NCI-H524 treated with DMSO at 0.1 percent for 48 hours (cell line): ENCODE measurements around the gene CDK1.

Experiments used
- DNase-seq: peaks from one replicate; lab custom pipeline; 2025; lab: John Stamatoyannopoulos, UW

The CDK1 gene

GRCh38 chr10:60778971-60779796 lies 906 bp downstream of the CDK1 start:
- DNase-seq: no peak

GRCh38 chr10:60781661-60782060 lies 3.4 kb downstream of the CDK1 start:
- no peak for DNase-seq

- no peak for DNase-seq
These were observed 6.4 kb downstream of the CDK1 start for GRCh38 chr10:60784641-60785040.

- no peak for DNase-seq
These were observed 10.3 kb downstream of the CDK1 start for GRCh38 chr10:60788544-60788943.

- DNase-seq: no peak
These were observed 11.1 kb downstream of the CDK1 start for GRCh38 chr10:60789340-60789739.

- DNase-seq: no peak
These were observed 16.7 kb downstream of the CDK1 start for GRCh38 chr10:60794953-60795352.

GRCh38 chr10:60795465-60796202 lies 17.4 kb downstream of the CDK1 start:
- DNase-seq: no peak

GRCh38 chr10:60796481-60796880 lies 18.2 kb downstream of the CDK1 start:
- DNase-seq: no peak

- DNase-seq: no peak
These were observed 18.9 kb downstream of the CDK1 start for GRCh38 chr10:60797200-60797599.

GRCh38 chr10:60798031-60798430 lies 19.8 kb downstream of the CDK1 start:
- DNase-seq: no peak

GRCh38 chr10:60798870-60799269 lies 20.6 kb downstream of the CDK1 start:
- DNase-seq: no peak

- no peak for DNase-seq
These were observed 21.8 kb downstream of the CDK1 start for GRCh38 chr10:60799971-60800650.

- DNase-seq: no peak
These were observed 22.6 kb downstream of the CDK1 start for GRCh38 chr10:60800918-60801317.

- DNase-seq: no peak
These were observed 23.2 kb downstream of the CDK1 start for GRCh38 chr10:60801522-60801921.

- DNase-seq: no peak
These were observed 25.2 kb downstream of the CDK1 start for GRCh38 chr10:60803433-60803832.

GRCh38 chr10:60803865-60804264 lies 25.6 kb downstream of the CDK1 start:
- no peak for DNase-seq

GRCh38 chr10:60806921-60807320 lies 28.6 kb downstream of the CDK1 start:
- no peak for DNase-seq

- no peak for DNase-seq
These were observed 29.2 kb downstream of the CDK1 start for GRCh38 chr10:60807499-60807898.

- no peak for DNase-seq
These were observed 29.8 kb downstream of the CDK1 start for GRCh38 chr10:60808036-60808435.

- no peak for DNase-seq
These were observed 30.9 kb downstream of the CDK1 start for GRCh38 chr10:60809157-60809556.

- no peak for DNase-seq
These were observed 32.3 kb downstream of the CDK1 start for GRCh38 chr10:60810437-60811182.
